HG03442 (cell line): Measurements from ENCODE around the gene RTP2.
A peak's percentile ranks its signal among the peaks of the same experiment; 100 is the strongest.

Source experiments
- ATAC-seq: cut with Tn5 transposase; IDR thresholded peaks from one replicate; pipeline ENCODE4 v1.9.1; 2021; ENCODE audit warnings: mild to moderate bottlenecking, moderate library complexity; ENCODE audit not compliant: unreplicated experiment

Gene RTP2

GRCh38 chr3:187739094-187739560, 36.8 kb upstream of the RTP2 start:
- no peak for ATAC-seq

GRCh38 chr3:187738331-187739093, 36.2 kb upstream of the RTP2 start:
- ATAC-seq = peak; percentile 46

- no peak for ATAC-seq
These were observed 35.6 kb upstream of the RTP2 start for GRCh38 chr3:187738071-187738330.

GRCh38 chr3:187737368-187738070, 35.2 kb upstream of the RTP2 start:
- ATAC-seq = no peak

GRCh38 chr3:187737006-187737367, 34.6 kb upstream of the RTP2 start:
- no peak for ATAC-seq

- no peak for ATAC-seq
These were observed 34.1 kb upstream of the RTP2 start for GRCh38 chr3:187736418-187736871.

GRCh38 chr3:187735837-187736236, 33.5 kb upstream of the RTP2 start:
- no peak for ATAC-seq

- no peak for ATAC-seq
These were observed 33.0 kb upstream of the RTP2 start for GRCh38 chr3:187735383-187735782.

- ATAC-seq = no peak
These were observed 32.5 kb upstream of the RTP2 start for GRCh38 chr3:187734841-187735240.

- ATAC-seq = no peak
These were observed 31.0 kb upstream of the RTP2 start for GRCh38 chr3:187733371-187733770.

GRCh38 chr3:187729598-187729997, 27.2 kb upstream of the RTP2 start:
- ATAC-seq = no peak

GRCh38 chr3:187728940-187729583, 26.7 kb upstream of the RTP2 start:
- ATAC-seq = no peak

GRCh38 chr3:187728248-187728647, 25.9 kb upstream of the RTP2 start:
- no peak for ATAC-seq

- no peak for ATAC-seq
These were observed 24.2 kb upstream of the RTP2 start for GRCh38 chr3:187726564-187726963.

- no peak for ATAC-seq
These were observed 23.5 kb upstream of the RTP2 start for GRCh38 chr3:187725653-187726370.

- no peak for ATAC-seq
These were observed 22.9 kb upstream of the RTP2 start for GRCh38 chr3:187725224-187725623.

- ATAC-seq = no peak
These were observed 19.9 kb upstream of the RTP2 start for GRCh38 chr3:187722206-187722612.

- no peak for ATAC-seq
These were observed 18.7 kb upstream of the RTP2 start for GRCh38 chr3:187721055-187721454.

GRCh38 chr3:187720337-187720670, 17.9 kb upstream of the RTP2 start:
- ATAC-seq = no peak

GRCh38 chr3:187719628-187720336, 17.4 kb upstream of the RTP2 start:
- ATAC-seq = no peak

- ATAC-seq = no peak
These were observed 16.4 kb upstream of the RTP2 start for GRCh38 chr3:187718802-187719201.
